PFSK-1 (cell line): ENCODE data around the gene NT5DC1.

Experiments used
- POLR2AphosphoS5 ChIP-seq: IDR thresholded peaks from 2 replicates; pipeline ENCODE4 v1.6.1; 2012; ENCODE audit warnings: low read depth, mild to moderate bottlenecking, control low read depth, low read length, moderate library complexity
- TAF1 ChIP-seq: IDR thresholded peaks from 2 replicates; pipeline ENCODE4 v1.6.1; 2012; ENCODE audit warnings: low read length, control low read depth, borderline replicate concordance; ENCODE audit not compliant: insufficient read depth

DNA sequence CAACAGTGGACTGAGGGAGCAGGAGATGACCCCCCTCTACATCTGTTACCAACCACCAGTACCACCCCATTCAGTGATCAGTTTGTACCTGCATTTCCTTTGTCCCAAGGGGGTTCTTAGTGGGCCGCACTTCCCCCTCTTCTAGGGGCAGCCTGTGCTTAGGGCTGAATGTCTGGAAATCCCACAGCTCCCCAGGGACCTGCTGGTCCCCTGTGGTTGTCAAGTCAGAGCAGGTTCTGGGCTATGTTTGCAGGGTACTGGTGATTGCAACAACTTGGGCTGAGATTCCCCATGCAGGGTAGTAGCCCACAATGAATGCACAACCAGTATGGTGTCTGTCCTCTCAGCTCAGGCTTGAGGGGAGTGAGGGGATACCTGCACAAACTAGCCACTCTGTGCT lies 64.9 kb downstream of the NT5DC1 start:
- no peak for TF ChIP-seq POLR2AphosphoS5
- TF ChIP-seq TAF1: no peak
